Stimulated activated CD4-positive, alpha-beta T cell treated with anti-CD3 and anti-CD28 coated beads, TNF-alpha, amount 100 ng/mL, for 48 hours (primary cell): ENCODE measurements around the gene CTSA.
A peak's percentile ranks its signal among the peaks of the same experiment; 100 is the strongest.

ENCODE experiments used
- DNase-seq, 3 donors: peaks; one replicate each; pipeline ENCODE4 v3.0.0-alpha.2; 2020; ENCODE audit warnings: low read depth in 3 of 3

Gene CTSA

GRCh38 chr20:45938727-45939438 is 47.7 kb downstream of the CTSA start:
- DNase-seq: no peak

- DNase-seq: no peak
Observed at GRCh38 chr20:45940053-45940452, 48.9 kb downstream of the CTSA start.

GRCh38 chr20:45940469-45940868 is 49.3 kb downstream of the CTSA start:
- DNase-seq: no peak

- DNase-seq: no peak
Observed at GRCh38 chr20:45943613-45944012, 52.5 kb downstream of the CTSA start.

GRCh38 chr20:45944151-45944964 is 53.2 kb downstream of the CTSA start:
- DNase-seq: no peak

DNA sequence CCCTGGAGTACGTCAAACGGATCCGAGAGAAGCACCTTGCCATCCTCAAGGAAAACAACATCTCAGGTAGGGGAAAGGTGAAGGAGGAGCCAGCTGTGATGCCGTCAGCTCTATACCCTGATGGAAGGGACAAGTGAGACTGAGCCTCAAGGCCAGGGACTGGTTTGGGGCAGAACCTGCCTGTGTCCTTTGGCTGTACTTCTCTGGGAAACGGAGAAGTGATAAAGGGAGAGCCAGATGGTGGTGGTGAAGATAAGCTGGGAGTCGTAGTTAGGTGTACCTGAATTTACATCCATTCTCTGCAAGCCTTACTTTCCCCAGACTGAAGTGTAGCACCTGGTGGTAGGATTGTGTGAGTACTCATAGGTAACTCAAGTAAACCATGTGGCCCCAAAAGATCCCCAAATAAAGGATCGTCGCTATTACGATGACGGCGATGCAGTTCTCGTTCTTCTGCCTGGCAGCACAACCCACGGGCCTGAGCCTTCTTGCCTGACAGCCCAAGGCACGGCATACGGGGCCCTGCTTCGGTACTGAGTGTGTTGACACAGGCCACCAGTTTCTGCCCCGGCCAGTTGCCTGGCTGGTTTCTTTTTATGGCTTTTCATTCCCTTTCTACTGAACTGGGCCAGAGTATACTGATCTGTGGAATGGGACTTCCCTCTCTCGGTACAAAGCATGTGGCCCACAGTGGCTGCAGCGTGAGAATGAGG is 54.0 kb downstream of the CTSA start:
- no peak for DNase-seq

- no peak for DNase-seq
Observed at GRCh38 chr20:45945678-45946148, 54.6 kb downstream of the CTSA start.

DNA sequence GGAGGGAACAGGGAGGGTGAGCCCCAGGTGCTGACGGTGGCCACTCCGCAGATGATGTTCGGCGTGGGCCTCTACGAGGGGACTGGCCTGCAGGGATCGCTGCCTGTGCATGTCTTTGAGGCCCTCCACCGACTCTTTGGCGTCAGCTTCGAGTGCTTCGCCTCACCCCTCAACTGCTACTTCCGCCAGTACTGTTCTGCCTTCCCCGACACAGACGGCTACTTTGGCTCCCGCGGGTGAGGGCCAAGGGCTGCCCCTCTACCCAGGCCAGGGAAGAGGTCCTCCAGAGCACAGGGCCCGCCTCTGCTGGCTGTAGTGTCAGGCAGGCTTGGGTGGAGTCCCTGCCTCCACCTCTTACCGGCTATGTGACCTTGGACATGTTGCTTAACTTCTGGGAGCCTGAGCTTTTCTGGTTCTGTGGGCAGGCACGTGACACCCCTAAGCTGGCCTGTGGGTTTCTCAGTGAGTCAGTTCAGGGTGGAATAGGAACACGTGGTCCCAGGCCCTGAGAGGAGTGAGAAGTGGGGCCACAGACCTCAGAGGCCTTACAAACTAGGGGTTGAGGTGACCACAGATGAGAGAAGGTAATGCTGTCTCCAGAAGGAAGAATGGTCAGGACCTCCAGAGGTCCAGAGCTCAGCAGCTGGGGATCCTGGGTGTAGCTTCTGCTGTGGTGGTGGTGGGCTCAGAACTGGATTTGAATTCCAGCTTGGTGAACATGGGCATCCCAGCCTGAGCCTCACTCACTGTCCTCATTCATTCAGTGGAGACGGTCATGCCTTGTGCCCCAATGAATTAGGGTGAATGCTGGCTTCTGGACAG is 55.2 kb downstream of the CTSA start:
- DNase-seq: peak in 1 of 3 donors; percentile 19

- no peak for DNase-seq
Observed at GRCh38 chr20:45947110-45947866, 56.2 kb downstream of the CTSA start.

DNA sequence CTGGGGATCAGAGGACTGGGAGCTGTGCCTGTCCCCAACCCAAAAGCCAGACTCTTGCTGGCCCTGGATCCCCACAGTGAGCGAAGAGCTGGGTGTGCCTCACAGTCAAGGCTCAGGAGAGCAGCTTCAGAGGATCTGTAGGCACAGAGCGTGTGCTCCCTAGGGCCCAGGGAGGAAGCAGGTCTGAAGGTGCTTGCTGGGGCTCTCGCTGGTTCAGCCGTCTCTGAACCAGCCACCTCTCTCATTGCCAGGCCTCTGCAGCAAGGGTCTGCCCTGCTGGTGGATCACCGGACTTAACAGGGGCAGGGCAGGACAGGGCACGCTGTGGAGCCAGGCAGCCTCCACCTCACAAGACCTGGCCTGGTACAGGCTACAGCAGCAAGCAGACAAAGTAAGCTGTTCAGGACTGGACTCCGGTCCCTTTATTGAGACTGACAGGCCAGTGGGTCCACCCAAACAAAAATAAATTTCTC is 57.2 kb downstream of the CTSA start:
- DNase-seq: no peak
